DMS 273 (cell line): Measurements from ENCODE around the gene TTLL10.

Experiments
- DNase-seq: peaks from one replicate; lab custom pipeline; 2025; ENCODE audit not compliant: unreplicated experiment; lab: John Stamatoyannopoulos, UW

The TTLL10 gene

DNA sequence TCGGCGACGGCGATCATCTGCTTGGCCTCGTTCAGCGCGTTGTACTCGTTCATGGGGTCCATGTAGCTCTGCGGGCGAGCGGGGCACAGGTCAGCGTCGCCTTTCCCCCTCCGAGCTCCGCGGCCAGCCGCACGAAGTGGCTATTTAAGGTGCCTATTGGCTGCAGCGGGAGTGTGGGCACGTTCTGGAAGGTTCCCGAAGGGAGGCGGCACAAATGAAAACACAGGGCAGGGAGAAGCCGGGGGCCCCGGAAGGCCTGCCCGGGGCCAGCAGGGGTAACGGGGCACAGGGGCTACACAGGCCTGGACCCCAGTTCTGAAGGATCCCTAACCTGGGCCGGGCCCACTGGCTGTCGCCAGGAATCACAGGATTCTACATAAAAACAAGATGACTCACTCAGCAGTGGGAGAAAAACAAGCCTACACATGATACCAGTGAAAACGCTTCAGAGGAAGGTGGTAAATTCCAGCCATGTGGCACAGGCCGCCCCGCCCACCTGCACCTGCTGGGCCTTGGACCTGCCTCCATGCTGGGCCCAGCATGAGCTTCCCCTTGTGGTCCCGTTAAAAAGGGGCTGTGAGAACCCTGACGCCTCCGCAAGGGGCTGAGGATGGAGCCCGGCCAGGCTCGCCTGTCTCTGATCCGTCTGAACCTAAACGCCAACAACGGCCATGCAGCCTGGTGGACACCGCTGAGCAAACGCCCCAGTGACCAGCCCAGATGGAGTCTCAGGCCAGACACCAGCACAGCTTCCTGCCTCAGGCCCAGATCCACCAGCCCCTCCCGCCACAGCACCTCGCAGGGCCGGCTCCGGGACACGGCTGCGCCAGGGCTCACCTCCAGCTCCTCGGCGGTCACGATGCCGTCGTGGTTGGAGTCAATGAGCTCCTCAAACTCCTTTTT is 44.2 kb downstream of the TTLL10 start:
- no peak for DNase-seq

DNA sequence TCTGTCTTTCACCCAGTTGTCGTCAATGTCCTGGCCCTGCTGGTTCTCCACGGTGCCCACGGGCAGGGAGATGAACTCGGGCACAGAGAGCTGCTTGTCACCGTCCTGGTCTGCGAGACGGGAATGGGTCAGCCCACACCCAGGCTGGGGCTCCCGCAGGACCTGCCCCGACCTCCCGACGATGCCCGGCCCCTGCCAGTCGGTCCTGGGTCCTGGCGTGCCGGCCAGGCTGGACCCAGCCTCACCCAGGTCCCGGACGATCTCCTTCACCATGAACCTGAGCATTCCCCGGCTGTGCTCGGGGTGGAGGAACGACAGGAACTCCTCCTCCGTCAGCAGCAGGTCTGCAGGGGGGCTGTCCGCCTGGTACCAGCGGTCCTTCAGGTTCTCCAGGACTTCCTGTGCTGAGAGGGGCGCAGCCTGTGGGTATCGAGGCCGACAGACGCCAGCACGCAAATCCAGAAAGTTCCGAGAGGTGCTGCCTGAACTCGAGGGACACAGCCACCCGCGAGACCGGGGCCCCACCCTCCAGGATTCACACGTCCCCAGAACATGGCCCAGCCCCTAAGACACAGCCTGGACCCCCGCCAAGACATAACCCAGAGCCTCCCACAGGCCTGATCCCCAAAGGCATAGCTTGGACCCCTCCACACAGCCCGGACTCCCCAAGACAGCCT is 45.0 kb downstream of the TTLL10 start:
- DNase-seq: no peak

DNA sequence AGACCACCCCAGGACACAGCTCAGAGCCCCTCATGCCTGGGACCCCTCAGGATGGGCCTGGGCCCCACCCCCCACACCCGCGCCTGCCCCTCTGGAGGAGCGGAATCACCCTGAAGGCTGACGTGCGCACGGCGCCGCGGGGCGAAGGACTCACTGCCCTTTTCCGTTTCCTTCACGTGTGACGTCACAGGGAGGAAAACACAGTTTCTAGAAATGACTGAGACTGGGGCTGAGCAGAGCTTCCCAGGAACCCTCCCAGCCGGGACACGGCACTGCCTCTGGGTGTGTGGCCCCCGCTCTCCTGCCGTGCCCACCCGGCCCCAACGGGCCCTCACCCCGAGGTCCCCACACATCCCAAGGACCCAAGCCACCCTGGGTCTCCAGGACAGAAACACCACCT is 45.7 kb downstream of the TTLL10 start:
- no peak for DNase-seq

DNA sequence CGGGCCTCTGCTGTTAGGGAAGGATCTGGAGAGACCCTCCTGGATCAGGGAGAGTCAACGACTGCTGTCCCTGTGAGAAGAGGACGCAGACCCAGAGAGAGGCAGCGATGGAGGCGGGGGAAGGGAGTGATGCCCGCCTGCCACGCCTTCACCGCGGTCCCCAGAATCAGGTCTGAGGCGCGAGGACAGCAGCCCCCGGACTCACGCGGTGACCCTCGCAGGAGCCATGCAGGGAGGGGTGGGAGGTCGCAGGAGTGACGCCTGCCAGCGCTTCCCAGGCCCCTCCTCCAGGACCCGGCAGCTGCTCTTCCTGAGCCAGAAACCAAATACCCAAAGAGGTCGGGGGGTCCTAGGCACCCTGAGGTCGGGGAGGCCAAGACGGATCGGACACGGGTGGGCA is 46.5 kb downstream of the TTLL10 start:
- no peak for DNase-seq

DNA sequence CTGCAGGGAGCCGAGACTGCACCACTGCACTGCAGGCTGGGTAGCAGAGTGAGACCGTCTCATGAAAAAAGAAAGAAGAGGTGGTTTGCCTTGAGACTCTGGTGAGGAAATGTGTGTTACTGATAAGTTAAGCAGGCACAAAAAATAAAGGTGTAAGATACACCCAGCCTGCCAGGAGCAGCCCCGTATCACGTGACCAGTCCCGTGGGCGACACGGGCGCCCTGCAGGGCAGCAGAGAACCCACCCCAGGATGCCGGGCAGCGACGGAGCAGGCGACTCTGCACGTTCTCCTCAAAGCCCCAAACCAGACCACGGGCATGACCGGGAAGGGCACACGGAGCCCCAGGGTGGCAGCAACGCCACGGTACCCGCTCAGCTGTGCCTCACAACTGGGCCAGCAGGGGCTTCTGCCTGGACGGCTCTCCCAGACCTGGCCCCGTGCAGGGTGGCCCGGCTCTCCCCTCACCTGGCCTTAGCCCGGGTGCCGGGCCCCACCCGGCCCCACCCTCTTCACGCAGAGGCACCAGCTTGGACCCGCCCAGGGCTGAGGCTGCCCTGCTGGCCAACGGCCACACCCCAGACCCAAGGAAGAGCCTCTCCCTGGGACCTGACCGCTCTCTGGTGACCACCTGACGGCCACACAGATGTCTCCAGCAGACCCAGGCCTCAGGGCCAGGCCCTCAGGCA is 48.4 kb downstream of the TTLL10 start:
- no peak for DNase-seq

DNA sequence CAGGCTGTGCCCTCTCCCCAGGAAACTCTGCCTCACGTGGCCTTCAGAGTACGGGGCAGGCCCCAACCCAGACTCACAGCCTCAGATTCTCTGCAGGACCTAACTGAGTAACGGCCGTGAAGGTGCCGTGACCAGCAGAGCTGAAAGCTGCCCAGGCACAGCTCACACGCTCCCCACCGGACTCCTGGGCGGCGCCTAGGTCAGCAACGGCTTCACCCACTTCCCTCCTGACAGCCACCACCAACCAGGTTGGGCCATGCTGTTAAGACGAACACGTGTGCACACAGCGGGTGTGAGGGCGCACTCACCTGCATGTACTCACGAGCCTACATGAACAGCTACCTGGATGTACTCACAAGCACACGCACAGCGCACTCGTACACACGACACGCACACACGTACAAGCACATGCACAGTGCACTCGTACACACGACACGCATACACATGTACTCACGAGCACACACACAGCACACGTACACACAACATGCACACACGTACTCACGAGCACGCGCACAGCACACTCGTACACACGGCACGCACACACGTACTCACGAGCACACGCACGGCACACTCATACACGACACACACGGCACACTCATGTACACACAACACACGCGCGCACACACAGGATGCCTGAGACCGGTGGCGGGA is 49.0 kb downstream of the TTLL10 start:
- DNase-seq: no peak

DNA sequence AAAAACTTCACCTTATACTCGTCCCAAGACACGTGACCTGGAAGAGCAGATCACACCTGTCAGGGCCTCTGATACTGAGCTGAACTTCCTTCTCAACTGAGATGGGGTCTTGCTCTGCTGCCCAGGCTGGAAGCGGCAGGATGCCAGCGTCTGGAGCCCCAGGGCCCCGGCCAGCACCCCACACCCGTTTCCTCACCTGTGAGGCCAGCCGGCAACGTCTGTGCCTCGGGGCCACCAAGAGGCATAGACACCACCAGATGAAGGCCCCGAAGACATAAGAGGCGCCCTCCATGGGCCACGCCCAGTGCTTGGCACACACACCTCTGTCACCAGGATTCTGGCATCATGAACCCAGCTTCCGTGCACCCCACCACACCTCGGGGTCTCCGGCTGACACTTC is 49.6 kb downstream of the TTLL10 start:
- DNase-seq: no peak

DNA sequence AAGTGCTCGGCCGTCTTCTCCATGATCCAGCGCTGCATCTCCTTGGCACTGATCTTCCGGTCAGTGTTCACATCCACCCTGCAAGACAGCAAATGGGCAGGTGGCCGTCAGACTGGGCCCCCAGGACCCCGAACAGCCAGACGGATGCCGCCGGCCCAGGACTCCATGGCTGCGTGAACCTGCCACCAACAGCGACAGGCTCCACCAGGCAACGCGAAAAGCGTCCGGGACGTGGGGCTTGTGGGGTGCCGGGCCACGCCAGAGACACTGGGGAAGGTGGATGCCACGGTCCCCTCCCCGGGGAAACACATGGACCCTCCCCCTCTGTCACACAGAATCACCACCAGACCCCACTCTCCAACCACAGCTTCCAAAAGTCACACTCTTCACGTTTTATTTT is 50.2 kb downstream of the TTLL10 start:
- DNase-seq: no peak

DNA sequence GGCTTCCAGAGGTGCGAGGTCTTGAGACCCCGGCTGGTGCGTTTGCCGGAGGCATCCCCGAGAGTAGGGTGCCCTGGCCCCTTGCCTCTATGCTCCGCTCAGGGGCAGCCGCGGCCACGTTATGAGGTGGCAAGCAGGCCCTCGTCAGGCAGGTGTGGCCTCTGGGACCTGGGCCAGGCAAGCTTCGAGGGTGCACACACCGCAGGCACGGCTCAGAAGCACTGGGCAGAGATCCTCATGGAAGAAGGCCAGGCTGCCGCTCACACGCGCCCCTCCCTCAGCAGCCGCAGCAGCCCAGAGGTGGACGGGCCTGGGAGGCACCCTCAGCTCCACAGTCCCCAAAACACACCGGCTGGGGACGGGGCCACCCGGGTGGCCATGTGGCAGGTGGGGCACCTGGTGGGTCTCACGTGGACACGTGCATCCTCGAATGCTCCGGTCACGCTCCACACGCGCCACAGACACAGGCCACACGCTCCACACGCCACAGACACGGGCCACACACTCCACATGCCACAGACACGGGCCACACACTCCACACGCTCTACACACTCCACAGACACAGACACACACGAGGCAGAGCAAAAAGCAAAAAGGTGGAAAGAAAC is 51.7 kb downstream of the TTLL10 start:
- no peak for DNase-seq

DNA sequence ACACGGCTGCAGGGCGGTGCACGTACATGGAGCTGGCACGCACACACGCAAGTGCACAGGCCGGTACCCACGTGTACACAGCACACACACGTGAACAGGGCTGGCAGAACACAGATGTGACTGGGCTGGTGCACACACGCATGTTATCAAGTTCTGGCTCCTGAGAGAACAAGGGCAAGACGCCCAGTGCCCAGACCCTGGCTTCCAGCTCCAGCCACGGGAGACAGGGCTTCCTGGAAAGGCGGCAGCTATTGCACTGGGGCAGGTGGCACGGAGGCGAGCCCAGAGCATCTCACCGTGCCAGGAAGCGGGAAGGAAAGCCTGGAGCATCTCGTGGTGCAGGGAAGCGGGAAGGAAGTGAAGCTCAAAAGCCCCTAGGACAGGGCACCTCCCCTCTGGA is 52.2 kb downstream of the TTLL10 start:
- no peak for DNase-seq

DNA sequence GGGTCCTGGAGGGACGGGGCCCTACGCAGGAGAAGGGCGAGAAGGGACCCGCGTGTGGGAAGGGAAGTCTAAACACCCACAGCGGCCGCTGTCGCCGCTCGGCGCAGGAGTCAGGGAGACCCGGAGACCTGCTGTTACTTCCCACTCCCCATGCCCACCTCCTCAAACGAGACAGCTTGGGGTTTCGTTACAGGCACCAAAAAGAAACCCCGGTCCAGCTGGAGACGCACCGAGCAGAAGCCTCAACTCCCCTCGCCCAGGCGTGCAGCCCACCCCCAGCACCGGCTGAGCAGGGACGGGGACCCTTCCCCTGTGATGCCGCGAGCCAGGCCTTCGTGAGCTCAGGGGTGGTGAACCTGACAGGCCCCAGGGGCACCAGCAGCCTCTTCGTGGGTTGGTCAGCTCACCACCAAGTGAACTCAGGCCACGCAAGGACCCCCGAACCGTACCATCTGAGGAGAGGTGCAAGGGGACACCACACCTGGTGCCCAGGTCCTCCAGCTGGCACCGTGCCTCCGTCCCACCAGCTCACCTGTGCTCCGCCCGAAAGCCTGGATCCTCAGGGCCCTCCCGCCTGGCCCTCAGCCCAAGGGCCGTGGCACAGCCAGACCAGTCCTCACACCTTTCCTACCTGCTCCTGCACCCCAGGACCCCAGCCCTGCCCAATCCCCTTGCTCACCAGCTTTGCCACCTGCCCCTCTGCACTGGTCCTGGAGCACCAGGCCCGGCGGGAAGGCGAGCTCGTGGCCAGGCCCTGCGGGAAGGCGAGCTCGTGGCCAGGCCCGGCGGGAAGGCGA is 53.1 kb downstream of the TTLL10 start:
- no peak for DNase-seq

DNA sequence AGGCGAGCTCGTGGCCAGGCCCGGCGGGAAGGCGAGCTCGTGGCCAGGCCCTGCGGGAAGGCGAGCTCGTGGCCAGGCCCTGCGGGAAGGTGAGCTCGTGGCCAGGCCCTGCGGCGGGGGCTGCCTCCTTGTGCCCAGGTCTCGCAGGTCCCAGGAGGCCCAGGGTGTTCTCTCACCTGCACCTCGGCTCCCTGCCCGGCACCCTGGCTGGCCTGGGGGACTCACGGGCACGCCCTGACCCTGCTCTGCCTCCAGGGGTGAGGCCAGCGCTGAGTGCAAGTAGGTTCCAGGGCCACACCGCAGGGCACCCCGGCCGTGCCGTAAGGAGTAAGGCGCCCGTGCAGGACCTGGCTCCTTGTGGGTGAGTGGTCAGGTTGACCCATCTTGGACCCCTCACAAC is 53.7 kb downstream of the TTLL10 start:
- DNase-seq: no peak

DNA sequence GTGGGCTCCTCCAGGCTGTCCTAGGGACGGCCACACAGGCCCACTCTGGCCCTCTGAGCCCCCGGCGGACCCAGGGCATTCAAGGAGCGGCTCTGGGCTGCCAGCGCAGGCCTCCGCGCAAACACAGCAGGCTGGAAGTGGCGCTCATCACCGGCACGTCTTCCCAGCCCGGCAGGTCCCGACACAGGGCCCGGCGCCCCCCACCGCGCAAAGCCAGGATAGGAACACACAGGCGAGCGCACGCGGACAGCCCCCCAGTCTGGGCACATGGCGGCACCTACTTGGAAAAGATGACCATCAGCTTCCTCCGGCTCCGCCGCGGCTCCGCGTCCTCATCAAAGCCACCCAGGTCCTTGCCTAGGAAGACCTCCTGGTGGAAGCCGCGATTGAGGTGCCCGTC is 54.5 kb downstream of the TTLL10 start:
- no peak for DNase-seq

DNA sequence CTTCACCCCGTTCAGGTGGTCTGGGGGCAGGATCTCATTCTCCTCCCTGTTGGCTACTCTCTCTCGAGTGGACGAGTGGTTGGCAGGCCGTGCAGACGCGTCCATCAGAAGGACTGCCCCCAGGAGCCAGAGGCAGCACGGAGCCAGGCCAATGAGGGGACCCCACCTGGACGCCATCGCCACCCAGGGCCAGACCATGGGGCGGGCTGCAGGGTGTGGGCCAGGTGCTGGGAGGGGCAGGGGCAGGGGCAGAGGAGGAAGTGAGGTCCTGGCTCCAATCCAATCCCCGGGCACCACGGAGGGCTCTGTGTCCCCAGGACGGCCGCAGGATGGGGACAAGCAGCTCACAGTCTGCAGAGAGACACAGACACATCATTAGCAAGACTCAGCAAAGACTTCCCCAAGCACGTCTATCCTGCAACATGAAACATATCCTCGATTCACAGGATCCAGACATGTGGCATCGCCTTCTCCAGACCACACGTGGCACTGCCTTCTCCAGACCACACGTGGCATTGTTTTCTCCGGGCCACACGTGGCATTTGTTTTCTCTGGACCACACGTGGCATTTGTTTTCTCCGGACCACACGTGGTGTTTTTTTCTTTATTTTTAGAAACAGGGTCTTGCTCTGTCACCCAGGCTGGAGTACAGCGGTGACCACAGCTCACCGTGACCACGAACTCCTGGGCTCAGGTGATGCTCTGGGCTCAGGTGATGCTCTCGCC is 55.1 kb downstream of the TTLL10 start:
- DNase-seq: no peak

DNA sequence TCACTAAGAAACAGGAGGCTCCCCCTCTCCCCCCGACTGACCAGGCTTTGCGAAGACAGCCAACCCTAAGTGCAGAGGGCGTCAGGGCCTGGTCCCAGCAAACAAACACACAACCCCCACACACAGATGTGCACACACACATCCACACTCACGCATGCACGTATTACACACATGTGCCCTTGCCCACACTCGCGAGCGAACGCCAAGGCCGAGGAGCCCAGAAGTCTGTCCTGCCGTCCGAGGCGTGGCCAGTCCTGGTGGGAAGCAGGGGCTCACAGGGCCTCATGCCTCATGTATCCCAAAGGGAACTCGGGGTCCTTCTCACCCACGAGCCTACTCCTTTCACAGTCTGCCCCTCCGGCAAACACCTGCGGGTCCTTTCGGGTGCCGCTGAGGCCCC is 56.1 kb downstream of the TTLL10 start:
- DNase-seq: no peak

DNA sequence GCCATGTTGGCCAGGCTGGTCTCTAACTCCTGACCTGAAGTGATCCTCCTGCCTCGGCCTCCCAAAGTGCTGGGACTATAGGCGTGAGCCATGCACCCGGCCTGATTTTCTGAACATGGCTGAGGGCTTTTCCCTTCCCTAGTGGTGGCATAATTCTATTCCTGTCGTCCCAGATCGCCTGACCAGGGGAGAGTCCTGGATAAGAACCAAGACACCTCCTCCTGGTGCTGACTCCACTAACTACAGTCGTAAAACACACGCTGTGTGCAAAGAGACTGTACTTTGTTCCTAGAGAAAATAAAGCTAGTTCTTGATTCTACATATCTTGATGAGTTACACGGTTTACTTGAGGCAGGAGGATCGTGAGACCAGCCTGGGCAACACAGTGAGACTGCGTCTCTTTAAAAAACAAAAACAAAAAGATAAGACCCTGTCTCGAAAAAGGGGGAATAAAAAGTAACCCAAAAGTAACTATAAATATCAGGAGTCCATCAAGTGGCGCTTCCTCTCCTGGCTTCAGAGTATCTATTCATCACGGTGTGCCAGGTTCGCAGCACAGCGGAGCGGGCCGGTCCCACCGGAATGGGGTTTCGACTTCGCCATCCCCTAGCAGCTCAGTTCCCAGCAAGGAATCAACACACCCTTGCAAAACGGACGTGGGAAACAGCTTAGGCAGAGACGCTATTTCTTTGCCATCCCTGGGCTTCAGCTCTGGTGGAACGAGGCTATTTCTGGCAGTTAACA is 57.1 kb downstream of the TTLL10 start:
- DNase-seq: peak; percentile 78

DNA sequence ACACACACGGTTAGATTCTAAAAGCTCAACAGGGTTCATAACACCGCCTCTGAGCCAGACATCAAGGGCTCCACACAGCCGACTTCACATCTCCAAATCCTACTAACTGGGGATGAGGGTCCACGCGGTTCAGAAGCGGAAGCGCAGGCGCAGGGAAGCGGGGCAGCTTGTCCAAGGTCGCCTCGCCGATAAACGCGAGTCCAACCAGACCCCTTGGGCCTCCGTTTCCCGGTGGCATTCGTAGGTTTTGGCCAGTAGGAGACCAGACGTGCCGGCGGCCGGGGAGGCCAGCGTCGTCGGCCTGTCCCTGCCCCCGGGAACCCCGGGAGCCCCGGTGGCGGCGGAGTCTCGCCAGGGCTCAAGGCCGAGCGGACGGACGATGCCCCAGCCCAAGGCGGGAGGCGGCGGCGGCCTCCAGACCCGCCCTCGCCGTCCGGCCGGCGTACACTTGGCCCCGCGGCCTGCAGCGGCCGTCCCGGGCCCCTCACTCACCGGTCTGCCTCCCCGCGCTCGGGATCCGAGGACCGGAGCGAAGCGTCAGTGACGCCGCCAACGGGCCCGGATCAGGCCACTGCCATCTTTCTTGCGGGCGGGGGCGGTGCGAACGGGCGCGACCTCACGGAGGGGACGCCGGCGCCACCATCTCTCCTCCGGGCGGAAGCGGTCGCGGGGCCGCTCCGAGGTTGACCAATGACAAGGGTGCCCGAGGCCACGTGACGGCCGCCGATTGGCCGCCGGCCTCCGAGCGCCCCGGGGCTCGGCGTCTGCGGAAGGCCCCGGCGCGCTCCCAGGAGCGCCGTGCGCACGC is 57.9 kb downstream of the TTLL10 start, which contains the start of gene SDF4:
SDF4 (minus strand) TSS at position 602 of the 808 bp plus-strand sequence. CDS start 3,229 bp downstream, outside the sequence.
- DNase-seq: peak; percentile 98
